ENCODE data around the gene ECM2. TPM values are rescaled to one million over a fixed set of nuclear protein-coding genes. Genes with fewer than 3 reads are reported as not detected.

The ECM2 gene
- total and polyA plus RNA-seq, 8 donors = 3.8 to 51.2 (median 41.3) TPM

GRCh38 chr9:92514635-92515034 lies 21.2 kb downstream of the ECM2 start:
- TF ChIP-seq CTCF (IDR thresholded peaks at IDR 0.05) = no peak
- no peak overlapping the region for H3K4me3 ChIP-seq
- no peaks in the 10 kb centered on the region for H3K27me3 ChIP-seq
- H3K4me1 ChIP-seq = no peaks in the 10 kb centered on the region
- intact Hi-C loops (cut with DNase I) = no loop called here
- H3K27ac ChIP-seq = no peak overlapping the region
- DNase-seq = no peak
- no peak for ATAC-seq
- H3K36me3 ChIP-seq = no peaks in the 10 kb centered on the region
- no peaks in the 10 kb centered on the region for H3K9me3 ChIP-seq

- no peak for ATAC-seq
Measured at GRCh38 chr9:92513349-92513748, 22.4 kb downstream of the ECM2 start.

GRCh38 chr9:92512622-92513021 lies 23.2 kb downstream of the ECM2 start:
- Histone ChIP-seq H3K27ac (no peak overlapping the region), H3K27me3 (no peaks in the 10 kb centered on the region), H3K4me3 (no peak overlapping the region), H3K9me3 (no peaks in the 10 kb centered on the region), H3K4me1 (peaks cover 0 to 2% of the 10 kb centered on the region in 2 donors), H3K36me3 (no peaks in the 10 kb centered on the region)
- intact Hi-C loops (cut with DNase I) = no loop called here
- TF ChIP-seq CTCF (IDR thresholded peaks at IDR 0.05) = no peak
- ATAC-seq (no peak), DNase-seq (no peak)

More at GRCh38 chr9:92513349-92513748, 22.4 kb downstream of the ECM2 start:
- no peak overlapping the region for H3K27ac ChIP-seq
- H3K4me3 ChIP-seq = no peak overlapping the region
- intact Hi-C loops (cut with DNase I) = no loop called here
- H3K36me3 ChIP-seq = no peaks in the 10 kb centered on the region
- no peak for TF ChIP-seq CTCF (IDR thresholded peaks at IDR 0.05)
- no peaks in the 10 kb centered on the region for H3K27me3 ChIP-seq
- no peaks in the 10 kb centered on the region for H3K4me1 ChIP-seq
- no peak for DNase-seq
- no peaks in the 10 kb centered on the region for H3K9me3 ChIP-seq

- ATAC-seq (no peak), DNase-seq (no peak)
- intact Hi-C loops (cut with DNase I) = no loop called here
- H3K9me3 ChIP-seq = no peaks in the 10 kb centered on the region
- TF ChIP-seq CTCF (IDR thresholded peaks at IDR 0.05) = no peak
- H3K27ac ChIP-seq = no peak overlapping the region
- H3K36me3 ChIP-seq = no peaks in the 10 kb centered on the region
- no peaks in the 10 kb centered on the region for H3K27me3 ChIP-seq
- H3K4me1 ChIP-seq = peaks cover 0 to 8% of the 10 kb centered on the region in 2 donors
- H3K4me3 ChIP-seq = no peak overlapping the region
Measured at GRCh38 chr9:92510747-92511146, 25.0 kb downstream of the ECM2 start.

GRCh38 chr9:92509050-92509449 lies 26.7 kb downstream of the ECM2 start:
- Histone ChIP-seq H3K9me3 (no peaks in the 10 kb centered on the region), H3K27me3 (no peaks in the 10 kb centered on the region), H3K4me3 (no peak overlapping the region), H3K36me3 (no peaks in the 10 kb centered on the region), H3K4me1 (peaks cover 0 to 8% of the 10 kb centered on the region in 2 donors), H3K27ac (peak overlapping the region in 1 of 2 donors; percentile 53)
- TF ChIP-seq CTCF (IDR thresholded peaks at IDR 0.05) = no peak
- intact Hi-C loops (cut with DNase I) = no loop called here
- DNase-seq (no peak), ATAC-seq (no peak)

All from left lung (tissue), 10 donors.